Measurements from ENCODE around the gene MYH9.

MYH9 gene

GRCh38 chr22:36332623-36333332 lies 55.0 kb downstream of the MYH9 start:
- Histone ChIP-seq H3K9ac (no peak overlapping the region), H3K36me3 (ENCODE audit: control insufficient read depth, insufficient read depth, low read length) (no peaks in the 10 kb centered on the region), H3K79me2 (peaks cover 21% of the 10 kb centered on the region), H3K4me3 (ENCODE audit: low read depth, low read length) (no peak overlapping the region), H3K27me3 (ENCODE audit: control insufficient read depth, insufficient read depth, low read length) (no peaks in the 10 kb centered on the region), H3K4me1 (peaks cover 16% of the 10 kb centered on the region), H3K4me2 (ENCODE audit: low read length) (peak overlapping the region; percentile 10), H3K9me3 (ENCODE audit: control insufficient read depth, low read length) (no peaks in the 10 kb centered on the region), H2AFZ (no peak overlapping the region), H3K27ac (peak overlapping the region; percentile 47)
- TF ChIP-seq CTCF (IDR thresholded peaks at IDR 0.05), result no peak

GRCh38 chr22:36331912-36332622 lies 55.7 kb downstream of the MYH9 start:
- Histone ChIP-seq H2AFZ (no peak overlapping the region), H3K9me3 (ENCODE audit: control insufficient read depth, low read length) (no peaks in the 10 kb centered on the region), H3K4me3 (ENCODE audit: low read depth, low read length) (no peak overlapping the region), H3K9ac (no peak overlapping the region), H3K4me2 (ENCODE audit: low read length) (peak overlapping the region; percentile 2), H3K27me3 (ENCODE audit: control insufficient read depth, insufficient read depth, low read length) (no peaks in the 10 kb centered on the region), H3K79me2 (peaks cover 26% of the 10 kb centered on the region), H3K36me3 (ENCODE audit: control insufficient read depth, insufficient read depth, low read length) (no peaks in the 10 kb centered on the region), H3K4me1 (peaks cover 16% of the 10 kb centered on the region), H3K27ac (peak overlapping the region; percentile 74)
- no peak for TF ChIP-seq CTCF (IDR thresholded peaks at IDR 0.05)

GRCh38 chr22:36331306-36331911 lies 56.4 kb downstream of the MYH9 start:
- TF ChIP-seq CTCF (IDR thresholded peaks at IDR 0.05), result no peak
- Histone ChIP-seq H3K9ac (no peak overlapping the region), H3K79me2 (peaks cover 26% of the 10 kb centered on the region), H3K27ac (peak overlapping the region; percentile 74), H3K4me3 (ENCODE audit: low read depth, low read length) (no peak overlapping the region), H3K27me3 (ENCODE audit: control insufficient read depth, insufficient read depth, low read length) (no peaks in the 10 kb centered on the region), H3K36me3 (ENCODE audit: control insufficient read depth, insufficient read depth, low read length) (no peaks in the 10 kb centered on the region), H3K4me2 (ENCODE audit: low read length) (peak overlapping the region; percentile 2), H3K4me1 (peaks cover 16% of the 10 kb centered on the region), H2AFZ (no peak overlapping the region), H3K9me3 (ENCODE audit: control insufficient read depth, low read length) (no peaks in the 10 kb centered on the region)

GRCh38 chr22:36330655-36331305 lies 57.0 kb downstream of the MYH9 start:
- H3K79me2 ChIP-seq, result peaks cover 30% of the 10 kb centered on the region
- no peak overlapping the region for H3K4me2 ChIP-seq (ENCODE audit: low read length)
- no peaks in the 10 kb centered on the region for H3K27me3 ChIP-seq (ENCODE audit: control insufficient read depth, insufficient read depth, low read length)
- peaks cover 16% of the 10 kb centered on the region for H3K4me1 ChIP-seq
- H3K27ac ChIP-seq, result peak overlapping the region; percentile 74
- H3K9me3 ChIP-seq (ENCODE audit: control insufficient read depth, low read length), result no peaks in the 10 kb centered on the region
- no peak overlapping the region for H3K9ac ChIP-seq
- no peak overlapping the region for H2AFZ ChIP-seq
- TF ChIP-seq CTCF (IDR thresholded peaks at IDR 0.05), result no peak
- no peak overlapping the region for H3K4me3 ChIP-seq (ENCODE audit: low read depth, low read length)
- no peaks in the 10 kb centered on the region for H3K36me3 ChIP-seq (ENCODE audit: control insufficient read depth, insufficient read depth, low read length)

Measured in parathyroid adenoma (tissue), 2 donors.